Right atrium auricular region (tissue), 2 donors: ENCODE measurements around the gene RAB36. TPM values are rescaled to one million over a fixed set of nuclear protein-coding genes. Genes with fewer than 3 reads are reported as not detected.
A peak's percentile ranks its signal among the peaks of the same experiment; 100 is the strongest.

ENCODE experiments used
- DNase-seq: peaks from one replicate; pipeline ENCODE4 v3.0.0-alpha.2; 2019; ENCODE audit warnings: low spot score
- H3K27ac ChIP-seq, 2 donors: fragments of 200-600 bp; sonication (generic); 1 replicate in 1 of 2; 2 replicates in 1 of 2; pipeline ENCODE4 v1.5.1; 2016 to 2019
- H3K27me3 ChIP-seq, 2 donors: fragments of 200-600 bp; sonication (generic); one replicate each; pipeline versions ENCODE4 v1.5.1 to v1.6.0; 2017 to 2019
- H3K36me3 ChIP-seq: fragments of 200-600 bp; sonication (generic); one replicate; pipeline ENCODE4 v1.5.1; 2016
- H3K4me1 ChIP-seq, 2 donors: fragments of 200-600 bp; sonication (generic); one replicate each; pipeline versions ENCODE4 v1.5.1 to v1.6.0; 2017 to 2019
- H3K4me3 ChIP-seq, 2 donors: fragments of 200-600 bp; sonication (generic); 1 replicate in 1 of 2; 2 replicates in 1 of 2; pipeline ENCODE4 v1.5.1; 2017 to 2019; ENCODE audit warnings: mild to moderate bottlenecking in 1 of 2, moderate library complexity in 1 of 2
- H3K9me3 ChIP-seq, 2 donors: fragments of 200-600 bp; sonication (generic); one replicate each; pipeline ENCODE4 v1.5.1; 2019
- total RNA-seq, 2 donors: library from RNA; depleted of rRNA; stranded (reverse); fragments of >200 nt; gene quantifications; one replicate each; pipeline ENCODE4 v1.1.0, GENCODE V29; 2016
- TF ChIP-seq, protein P1 (sequence below), 2 donors: fragments of 200-600 bp; sonication (generic); IDR thresholded peaks; one replicate each; pipeline ENCODE4 v1.5.1; 2019; ENCODE audit warnings: antibody characterized with exemption in 2 of 2

Gene RAB36
- total RNA-seq, 2 donors from 2014 or later = 0.59 to 2.0 TPM

DNA sequence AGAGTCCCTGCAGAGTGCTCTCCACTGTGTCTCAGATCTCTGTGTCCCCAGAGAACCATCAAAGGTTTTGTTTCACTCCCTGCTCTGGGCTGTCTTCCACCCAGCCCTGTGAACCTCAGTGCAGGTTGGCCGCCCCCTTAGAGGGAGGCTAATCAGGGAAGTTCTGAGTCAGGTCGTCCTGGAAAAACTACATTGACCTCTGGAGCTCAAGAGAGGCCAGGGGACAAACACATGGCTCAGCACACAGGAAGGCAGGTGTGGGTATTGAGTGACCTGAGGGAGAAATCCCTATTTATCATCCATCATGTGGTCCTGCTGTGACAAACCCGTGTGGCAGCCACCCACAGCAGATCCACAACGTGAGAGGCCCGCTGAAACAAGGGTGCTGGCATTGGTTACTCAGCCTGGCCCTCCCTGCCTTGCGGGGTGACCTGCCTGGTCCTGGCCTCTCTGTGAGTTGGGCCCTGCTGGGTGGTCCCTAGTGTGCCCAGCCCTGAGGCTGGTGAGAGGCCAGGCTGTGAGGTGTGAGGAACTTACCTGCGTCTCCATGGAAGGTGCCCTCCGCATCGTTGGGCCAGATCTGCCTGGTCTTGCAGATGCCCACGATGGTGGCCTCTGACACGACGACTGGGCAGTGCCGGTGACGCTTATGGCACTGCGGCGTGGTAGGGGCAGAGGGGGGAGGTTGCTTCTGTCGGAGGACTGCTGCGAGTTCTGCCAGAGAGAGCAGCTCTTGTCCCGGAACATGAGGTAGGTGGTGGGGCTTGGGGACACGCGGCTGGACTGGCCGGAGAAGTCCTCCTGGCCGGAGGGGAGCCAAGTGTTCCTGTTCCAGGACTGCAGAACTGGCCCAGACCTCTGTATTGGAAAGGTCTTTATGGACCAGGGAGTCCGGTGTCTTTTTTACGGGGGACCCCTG is 34.4 kb downstream of the RAB36 start:
- no peak for DNase-seq
- peak overlapping the region; percentile 67 to 70 for H3K4me3 ChIP-seq
- peaks cover 0 to 53% of the 10 kb centered on the region in 2 donors for H3K4me1 ChIP-seq
- TF ChIP-seq, protein P1, sequence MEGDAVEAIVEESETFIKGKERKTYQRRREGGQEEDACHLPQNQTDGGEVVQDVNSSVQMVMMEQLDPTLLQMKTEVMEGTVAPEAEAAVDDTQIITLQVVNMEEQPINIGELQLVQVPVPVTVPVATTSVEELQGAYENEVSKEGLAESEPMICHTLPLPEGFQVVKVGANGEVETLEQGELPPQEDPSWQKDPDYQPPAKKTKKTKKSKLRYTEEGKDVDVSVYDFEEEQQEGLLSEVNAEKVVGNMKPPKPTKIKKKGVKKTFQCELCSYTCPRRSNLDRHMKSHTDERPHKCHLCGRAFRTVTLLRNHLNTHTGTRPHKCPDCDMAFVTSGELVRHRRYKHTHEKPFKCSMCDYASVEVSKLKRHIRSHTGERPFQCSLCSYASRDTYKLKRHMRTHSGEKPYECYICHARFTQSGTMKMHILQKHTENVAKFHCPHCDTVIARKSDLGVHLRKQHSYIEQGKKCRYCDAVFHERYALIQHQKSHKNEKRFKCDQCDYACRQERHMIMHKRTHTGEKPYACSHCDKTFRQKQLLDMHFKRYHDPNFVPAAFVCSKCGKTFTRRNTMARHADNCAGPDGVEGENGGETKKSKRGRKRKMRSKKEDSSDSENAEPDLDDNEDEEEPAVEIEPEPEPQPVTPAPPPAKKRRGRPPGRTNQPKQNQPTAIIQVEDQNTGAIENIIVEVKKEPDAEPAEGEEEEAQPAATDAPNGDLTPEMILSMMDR (IDR thresholded peaks at IDR 0.05) = no peak
- no peaks in the 10 kb centered on the region for H3K27me3 ChIP-seq
- peaks cover 0 to 9% of the 10 kb centered on the region in 2 donors for H3K9me3 ChIP-seq
- H3K27ac ChIP-seq = peak overlapping the region; percentile 51 to 77
- H3K36me3 ChIP-seq = no peaks in the 10 kb centered on the region

DNA sequence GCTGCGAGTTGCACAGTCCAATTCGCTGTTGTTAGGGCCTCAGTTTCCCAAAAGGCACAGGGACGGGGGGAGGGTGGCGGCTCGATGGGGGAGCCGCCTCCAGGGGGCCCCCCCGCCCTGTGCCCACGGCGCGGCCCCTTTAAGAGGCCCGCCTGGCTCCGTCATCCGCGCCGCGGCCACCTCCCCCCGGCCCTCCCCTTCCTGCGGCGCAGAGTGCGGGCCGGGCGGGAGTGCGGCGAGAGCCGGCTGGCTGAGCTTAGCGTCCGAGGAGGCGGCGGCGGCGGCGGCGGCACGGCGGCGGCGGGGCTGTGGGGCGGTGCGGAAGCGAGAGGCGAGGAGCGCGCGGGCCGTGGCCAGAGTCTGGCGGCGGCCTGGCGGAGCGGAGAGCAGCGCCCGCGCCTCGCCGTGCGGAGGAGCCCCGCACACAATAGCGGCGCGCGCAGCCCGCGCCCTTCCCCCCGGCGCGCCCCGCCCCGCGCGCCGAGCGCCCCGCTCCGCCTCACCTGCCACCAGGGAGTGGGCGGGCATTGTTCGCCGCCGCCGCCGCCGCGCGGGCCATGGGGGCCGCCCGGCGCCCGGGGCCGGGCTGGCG is 35.1 kb downstream of the RAB36 start, which contains the start of gene BCR:
Gene BCR, plus strand, starts transcription at position 209 of the 592 bp plus-strand sequence. CDS start 452 bp downstream, outside the sequence.
- Histone ChIP-seq H3K4me1 (peaks cover 0 to 57% of the 10 kb centered on the region in 2 donors), H3K4me3 (peak within 1 kb of the TSS; percentile 67 to 70), H3K27me3 (no peaks in the 10 kb centered on the region), H3K27ac (peak within 1 kb of the TSS; percentile 51 to 77), H3K36me3 (no peaks in the 10 kb centered on the region), H3K9me3 (peaks cover 0 to 9% of the 10 kb centered on the region in 2 donors)
- TF ChIP-seq, protein P1 (IDR thresholded peaks at IDR 0.05) = peak in 1 of 2 donors; percentile 37
- peak; percentile 72 for DNase-seq

DNA sequence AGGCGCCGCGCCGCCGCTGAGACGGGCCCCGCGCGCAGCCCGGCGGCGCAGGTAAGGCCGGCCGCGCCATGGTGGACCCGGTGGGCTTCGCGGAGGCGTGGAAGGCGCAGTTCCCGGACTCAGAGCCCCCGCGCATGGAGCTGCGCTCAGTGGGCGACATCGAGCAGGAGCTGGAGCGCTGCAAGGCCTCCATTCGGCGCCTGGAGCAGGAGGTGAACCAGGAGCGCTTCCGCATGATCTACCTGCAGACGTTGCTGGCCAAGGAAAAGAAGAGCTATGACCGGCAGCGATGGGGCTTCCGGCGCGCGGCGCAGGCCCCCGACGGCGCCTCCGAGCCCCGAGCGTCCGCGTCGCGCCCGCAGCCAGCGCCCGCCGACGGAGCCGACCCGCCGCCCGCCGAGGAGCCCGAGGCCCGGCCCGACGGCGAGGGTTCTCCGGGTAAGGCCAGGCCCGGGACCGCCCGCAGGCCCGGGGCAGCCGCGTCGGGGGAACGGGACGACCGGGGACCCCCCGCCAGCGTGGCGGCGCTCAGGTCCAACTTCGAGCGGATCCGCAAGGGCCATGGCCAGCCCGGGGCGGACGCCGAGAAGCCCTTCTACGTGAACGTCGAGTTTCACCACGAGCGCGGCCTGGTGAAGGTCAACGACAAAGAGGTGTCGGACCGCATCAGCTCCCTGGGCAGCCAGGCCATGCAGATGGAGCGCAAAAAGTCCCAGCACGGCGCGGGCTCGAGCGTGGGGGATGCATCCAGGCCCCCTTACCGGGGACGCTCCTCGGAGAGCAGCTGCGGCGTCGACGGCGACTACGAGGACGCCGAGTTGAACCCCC is 35.8 kb downstream of the RAB36 start:
- peaks cover 0 to 7% of the 10 kb centered on the region in 2 donors for H3K9me3 ChIP-seq
- no peaks in the 10 kb centered on the region for H3K27me3 ChIP-seq
- H3K36me3 ChIP-seq = no peaks in the 10 kb centered on the region
- peaks cover 0 to 57% of the 10 kb centered on the region in 2 donors for H3K4me1 ChIP-seq
- peak overlapping the region; percentile 67 to 70 for H3K4me3 ChIP-seq
- H3K27ac ChIP-seq = peak overlapping the region; percentile 25 to 57
- TF ChIP-seq, protein P1 (IDR thresholded peaks at IDR 0.05) = no peak
- DNase-seq = no peak

DNA sequence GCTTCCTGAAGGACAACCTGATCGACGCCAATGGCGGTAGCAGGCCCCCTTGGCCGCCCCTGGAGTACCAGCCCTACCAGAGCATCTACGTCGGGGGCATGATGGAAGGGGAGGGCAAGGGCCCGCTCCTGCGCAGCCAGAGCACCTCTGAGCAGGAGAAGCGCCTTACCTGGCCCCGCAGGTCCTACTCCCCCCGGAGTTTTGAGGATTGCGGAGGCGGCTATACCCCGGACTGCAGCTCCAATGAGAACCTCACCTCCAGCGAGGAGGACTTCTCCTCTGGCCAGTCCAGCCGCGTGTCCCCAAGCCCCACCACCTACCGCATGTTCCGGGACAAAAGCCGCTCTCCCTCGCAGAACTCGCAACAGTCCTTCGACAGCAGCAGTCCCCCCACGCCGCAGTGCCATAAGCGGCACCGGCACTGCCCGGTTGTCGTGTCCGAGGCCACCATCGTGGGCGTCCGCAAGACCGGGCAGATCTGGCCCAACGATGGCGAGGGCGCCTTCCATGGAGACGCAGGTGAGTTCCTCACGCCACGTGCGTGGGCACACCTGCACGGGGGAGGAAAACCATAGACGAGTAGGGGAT is 36.5 kb downstream of the RAB36 start:
- Histone ChIP-seq H3K27me3 (no peaks in the 10 kb centered on the region), H3K27ac (peak overlapping the region in 1 of 2 donors; percentile 31), H3K4me1 (peaks cover 0 to 57% of the 10 kb centered on the region in 2 donors), H3K36me3 (no peaks in the 10 kb centered on the region), H3K9me3 (no peaks in the 10 kb centered on the region), H3K4me3 (peak overlapping the region; percentile 67 to 70)
- TF ChIP-seq, protein P1 (IDR thresholded peaks at IDR 0.05) = no peak
- DNase-seq = no peak
